22Rv1 (cell line): ENCODE results near the gene DBNL.

ENCODE experiments used
- H3K27ac ChIP-seq: fragments of 450-650 bp; 2 replicates; pipeline ENCODE4 v1.5.1; 2017
- ZFX ChIP-seq: fragments of 450-650 bp; IDR thresholded peaks from 2 replicates; pipeline ENCODE4 v1.6.1; 2017; ENCODE audit warnings: antibody characterized with exemption, borderline replicate concordance
- TF ChIP-seq, protein P1 (sequence below): fragments of 450-650 bp; IDR thresholded peaks from 2 replicates; pipeline ENCODE4 v1.5.1; 2017; ENCODE audit warnings: mild to moderate bottlenecking

DBNL gene

DNA sequence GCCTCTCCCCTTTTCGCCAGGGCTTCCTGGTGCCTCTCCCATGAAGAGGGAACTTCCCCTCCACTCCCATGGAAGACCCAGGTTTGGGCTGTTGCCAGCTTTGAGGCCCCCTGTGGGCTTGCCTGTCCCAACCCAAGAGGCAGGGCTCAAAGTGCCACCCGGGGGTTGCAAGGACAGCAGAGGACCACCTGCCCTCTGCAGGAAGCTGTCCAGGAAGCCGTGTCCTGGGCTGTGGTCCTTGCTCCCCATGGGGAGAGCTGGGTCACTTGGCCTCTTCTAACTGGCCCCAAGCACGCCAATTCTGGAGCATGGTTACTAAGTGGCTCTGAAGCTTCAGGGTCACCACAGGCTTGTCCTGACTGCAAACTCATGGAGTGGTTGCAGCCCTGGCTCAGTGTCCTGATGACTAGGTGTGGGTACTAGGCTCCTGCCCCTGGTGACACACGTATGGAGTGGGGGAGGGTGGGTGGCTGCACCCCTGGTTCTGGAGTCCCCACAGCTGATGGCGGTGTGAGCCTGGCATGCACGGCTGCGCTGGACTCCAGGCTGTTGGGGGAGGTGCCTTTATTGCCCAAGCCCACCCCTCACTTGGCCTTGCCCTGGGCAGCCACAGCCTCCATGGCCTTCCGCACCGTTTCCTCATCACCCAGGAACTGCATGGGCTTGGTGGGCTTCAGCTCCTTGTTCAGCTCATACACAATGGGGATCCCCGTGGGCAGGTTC is 17.8 kb downstream of the DBNL start:
- TF ChIP-seq, protein P1, sequence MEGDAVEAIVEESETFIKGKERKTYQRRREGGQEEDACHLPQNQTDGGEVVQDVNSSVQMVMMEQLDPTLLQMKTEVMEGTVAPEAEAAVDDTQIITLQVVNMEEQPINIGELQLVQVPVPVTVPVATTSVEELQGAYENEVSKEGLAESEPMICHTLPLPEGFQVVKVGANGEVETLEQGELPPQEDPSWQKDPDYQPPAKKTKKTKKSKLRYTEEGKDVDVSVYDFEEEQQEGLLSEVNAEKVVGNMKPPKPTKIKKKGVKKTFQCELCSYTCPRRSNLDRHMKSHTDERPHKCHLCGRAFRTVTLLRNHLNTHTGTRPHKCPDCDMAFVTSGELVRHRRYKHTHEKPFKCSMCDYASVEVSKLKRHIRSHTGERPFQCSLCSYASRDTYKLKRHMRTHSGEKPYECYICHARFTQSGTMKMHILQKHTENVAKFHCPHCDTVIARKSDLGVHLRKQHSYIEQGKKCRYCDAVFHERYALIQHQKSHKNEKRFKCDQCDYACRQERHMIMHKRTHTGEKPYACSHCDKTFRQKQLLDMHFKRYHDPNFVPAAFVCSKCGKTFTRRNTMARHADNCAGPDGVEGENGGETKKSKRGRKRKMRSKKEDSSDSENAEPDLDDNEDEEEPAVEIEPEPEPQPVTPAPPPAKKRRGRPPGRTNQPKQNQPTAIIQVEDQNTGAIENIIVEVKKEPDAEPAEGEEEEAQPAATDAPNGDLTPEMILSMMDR: no peak
- no peak for TF ChIP-seq ZFX
- H3K27ac ChIP-seq: peak overlapping the region; percentile 80

DNA sequence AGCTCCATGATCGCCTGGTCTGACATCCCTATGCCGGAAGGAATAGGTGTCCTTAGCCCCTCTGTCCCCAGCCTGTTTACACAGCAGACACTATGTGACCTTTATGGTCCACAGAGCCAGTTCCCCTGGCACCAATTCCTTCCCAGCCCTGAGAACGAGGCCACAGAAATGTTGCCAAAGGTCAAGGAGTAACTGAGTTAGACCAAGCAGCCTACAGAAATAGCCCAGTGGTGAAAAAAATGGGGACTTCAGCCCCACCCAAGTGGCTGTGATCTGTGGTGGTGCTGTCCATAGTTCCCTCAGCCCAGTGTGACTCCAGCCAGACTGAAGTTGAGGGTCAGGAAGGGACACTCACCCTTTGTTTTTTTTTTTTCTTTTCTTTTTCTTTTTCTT is 18.4 kb downstream of the DBNL start:
- peak overlapping the region; percentile 80 for H3K27ac ChIP-seq
- TF ChIP-seq, protein P1: no peak
- TF ChIP-seq ZFX: no peak

DNA sequence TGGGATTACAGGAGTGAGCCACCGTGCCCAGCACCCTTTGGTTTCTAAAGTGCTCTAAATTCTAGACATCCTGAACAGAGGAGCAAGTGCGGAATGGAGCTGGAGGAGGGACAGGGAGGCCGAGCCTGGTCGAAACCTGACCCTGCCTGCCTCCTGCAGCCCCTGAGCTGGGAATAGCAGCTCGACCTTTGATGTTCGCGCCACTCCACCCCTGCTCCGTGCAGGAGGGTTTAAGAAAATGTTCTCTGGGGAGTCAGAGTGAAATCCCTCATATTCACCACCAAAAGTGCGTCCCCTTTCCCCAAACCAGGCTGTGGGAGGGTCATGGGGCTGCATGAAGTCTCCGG is 19.0 kb downstream of the DBNL start:
- peak overlapping the region; percentile 80 for H3K27ac ChIP-seq
- no peak for TF ChIP-seq ZFX

DNA sequence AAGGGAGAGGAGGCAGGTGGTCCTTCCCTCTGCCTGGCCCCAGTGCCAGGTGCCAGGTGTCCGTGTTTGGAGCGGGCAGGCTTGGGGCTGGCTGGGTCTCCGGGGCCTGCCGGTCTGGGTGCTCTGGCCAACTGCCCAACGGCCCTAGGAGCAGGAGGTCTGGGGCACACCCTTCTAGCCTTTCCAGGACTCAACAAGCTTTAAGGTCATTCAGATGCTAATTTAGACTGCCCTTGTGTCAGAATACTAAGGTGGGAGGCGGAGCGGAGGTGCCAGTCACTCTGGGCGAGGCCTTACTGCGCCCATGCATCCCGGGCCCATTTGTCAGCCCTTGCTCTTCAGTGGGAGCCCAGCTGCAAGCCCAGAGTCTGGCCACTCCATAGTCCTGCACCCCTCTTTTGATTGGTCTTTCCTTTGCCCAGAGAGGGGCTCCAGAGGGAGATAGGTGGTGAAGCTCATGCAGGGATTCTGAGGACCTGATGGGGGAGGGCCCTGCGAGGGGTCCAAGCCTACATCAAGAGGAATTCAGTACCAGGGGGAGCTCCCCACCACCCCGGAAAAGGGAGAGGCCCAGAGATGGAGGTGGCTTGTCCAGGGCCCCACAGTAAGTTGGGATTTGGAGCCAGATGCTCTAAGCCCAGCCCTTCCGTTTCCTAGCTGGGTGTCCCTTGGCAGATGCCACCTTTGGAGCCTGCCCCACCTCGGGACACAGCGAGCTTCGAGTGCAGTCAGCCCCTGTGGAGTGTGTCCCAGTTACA is 19.6 kb downstream of the DBNL start:
- no peak for TF ChIP-seq ZFX
- TF ChIP-seq, protein P1: no peak
- H3K27ac ChIP-seq: peak overlapping the region; percentile 80

DNA sequence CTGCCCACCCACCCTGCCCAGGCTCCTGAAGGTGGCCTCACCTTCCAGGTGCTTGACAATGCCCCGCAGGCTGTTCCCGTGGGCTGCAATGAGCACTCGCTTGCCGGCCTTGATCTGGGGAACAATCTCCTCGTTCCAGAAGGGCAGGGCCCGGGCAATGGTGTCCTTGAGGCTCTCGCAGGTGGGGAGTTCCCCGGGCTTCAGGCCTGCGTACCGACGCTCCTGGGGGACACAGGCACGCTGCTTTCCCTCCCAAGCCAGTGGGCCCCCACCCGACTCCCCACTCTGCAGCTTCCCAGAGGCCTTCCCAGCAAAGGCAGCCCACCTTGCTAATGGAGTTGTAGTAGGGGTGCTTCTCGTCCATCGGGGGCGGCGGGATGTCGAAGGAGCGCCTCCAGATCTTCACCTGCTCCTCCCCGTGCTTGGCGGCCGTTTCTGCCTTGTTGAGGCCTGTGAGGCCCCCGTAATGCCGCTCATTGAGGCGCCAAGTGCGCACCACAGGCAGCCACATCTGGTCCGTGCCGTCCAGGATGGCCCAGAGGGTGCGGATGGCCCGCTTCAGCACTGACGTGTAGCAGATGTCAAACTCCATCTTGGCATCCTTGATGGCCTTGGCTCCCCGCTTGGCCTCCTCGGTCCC is 20.4 kb downstream of the DBNL start:
- peak overlapping the region; percentile 80 for H3K27ac ChIP-seq
- TF ChIP-seq ZFX: no peak
- TF ChIP-seq, protein P1: no peak

DNA sequence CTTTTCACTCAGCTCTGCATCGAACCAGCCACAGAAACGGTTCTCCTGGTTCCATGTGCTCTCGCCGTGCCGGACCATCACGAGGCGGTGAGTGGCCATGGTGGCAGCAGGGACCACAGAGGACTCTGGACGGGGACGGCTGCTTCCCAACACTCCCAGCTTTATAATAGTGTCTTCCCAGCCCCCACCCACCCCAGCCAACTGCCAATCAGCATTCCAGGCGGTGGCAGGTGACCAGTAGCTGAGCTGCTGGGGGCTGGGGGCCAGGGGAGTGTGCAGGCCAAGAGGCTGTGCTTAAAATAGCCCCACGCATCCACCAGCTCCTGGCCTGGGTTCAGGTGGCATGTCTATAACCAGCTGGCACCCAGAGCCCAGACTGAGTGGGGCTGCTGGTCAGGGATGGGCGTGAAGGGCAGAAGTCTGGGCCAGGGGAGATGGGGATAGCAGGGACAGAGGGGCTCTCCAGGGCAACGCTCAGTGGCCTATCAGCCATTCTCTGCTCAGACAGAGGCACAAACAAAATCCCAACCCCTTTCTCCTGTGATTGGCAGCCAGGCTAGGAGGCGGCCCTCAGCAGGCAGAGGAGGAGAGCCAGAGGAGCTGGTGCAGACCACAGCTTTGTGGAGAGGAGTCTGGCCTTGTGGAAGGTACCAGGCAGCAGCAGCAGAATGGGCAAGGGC is 21.1 kb downstream of the DBNL start, which contains the start of gene PGAM2:
Gene PGAM2, minus strand, starts transcription at position 137 of the 680 bp plus-strand sequence. Its CDS starts 38 bp downstream, at position 99.
- TF ChIP-seq, protein P1: no peak
- TF ChIP-seq ZFX: no peak
- H3K27ac ChIP-seq: peak within 1 kb of the TSS; percentile 80

DNA sequence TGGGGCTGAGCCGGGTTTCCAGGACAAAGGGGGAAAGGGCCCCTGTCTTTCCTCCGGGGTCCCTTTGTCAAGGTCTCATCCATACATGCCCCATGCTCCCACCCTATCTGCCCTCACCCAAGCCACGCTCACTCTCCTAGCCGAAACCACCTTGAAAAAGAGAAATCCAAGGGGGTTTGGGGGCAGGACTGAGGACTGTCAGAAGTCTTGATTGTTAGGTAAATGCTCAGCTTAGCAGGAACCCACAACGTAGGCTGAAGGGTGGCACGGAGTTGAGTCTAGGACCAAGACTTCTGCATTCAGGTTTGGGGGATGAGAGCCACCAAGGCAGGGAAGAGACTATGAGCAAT is 21.6 kb downstream of the DBNL start:
- no peak for TF ChIP-seq ZFX
- TF ChIP-seq, protein P1: no peak
- H3K27ac ChIP-seq: peak overlapping the region; percentile 80
